ENCODE data around the gene EP400. TPM values are rescaled to one million over a fixed set of nuclear protein-coding genes. Genes with fewer than 3 reads are reported as not detected.

The EP400 gene
- total RNA-seq, 1 donor: 14.7 TPM

- TF ChIP-seq, protein P1, sequence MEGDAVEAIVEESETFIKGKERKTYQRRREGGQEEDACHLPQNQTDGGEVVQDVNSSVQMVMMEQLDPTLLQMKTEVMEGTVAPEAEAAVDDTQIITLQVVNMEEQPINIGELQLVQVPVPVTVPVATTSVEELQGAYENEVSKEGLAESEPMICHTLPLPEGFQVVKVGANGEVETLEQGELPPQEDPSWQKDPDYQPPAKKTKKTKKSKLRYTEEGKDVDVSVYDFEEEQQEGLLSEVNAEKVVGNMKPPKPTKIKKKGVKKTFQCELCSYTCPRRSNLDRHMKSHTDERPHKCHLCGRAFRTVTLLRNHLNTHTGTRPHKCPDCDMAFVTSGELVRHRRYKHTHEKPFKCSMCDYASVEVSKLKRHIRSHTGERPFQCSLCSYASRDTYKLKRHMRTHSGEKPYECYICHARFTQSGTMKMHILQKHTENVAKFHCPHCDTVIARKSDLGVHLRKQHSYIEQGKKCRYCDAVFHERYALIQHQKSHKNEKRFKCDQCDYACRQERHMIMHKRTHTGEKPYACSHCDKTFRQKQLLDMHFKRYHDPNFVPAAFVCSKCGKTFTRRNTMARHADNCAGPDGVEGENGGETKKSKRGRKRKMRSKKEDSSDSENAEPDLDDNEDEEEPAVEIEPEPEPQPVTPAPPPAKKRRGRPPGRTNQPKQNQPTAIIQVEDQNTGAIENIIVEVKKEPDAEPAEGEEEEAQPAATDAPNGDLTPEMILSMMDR (IDR thresholded peaks at IDR 0.05; ENCODE audit: insufficient read depth, low read length): no peak
- no peak for DNase-seq (ENCODE audit: low read depth)
- no peak overlapping the region for H3K4me3 ChIP-seq (ENCODE audit: low read depth, low read length)
Measured at GRCh38 chr12:132070298-132070697, 120.6 kb downstream of the EP400 start.

- TF ChIP-seq, protein P1 (IDR thresholded peaks at IDR 0.05; ENCODE audit: insufficient read depth, low read length): no peak
- no peak for DNase-seq (ENCODE audit: low read depth)
- H3K4me3 ChIP-seq (ENCODE audit: low read depth, low read length): no peak overlapping the region
Measured at GRCh38 chr12:132071040-132071810, 121.5 kb downstream of the EP400 start.

GRCh38 chr12:132071830-132072384, 122.2 kb downstream of the EP400 start:
- no peak for DNase-seq (ENCODE audit: low read depth)
- no peak overlapping the region for H3K4me3 ChIP-seq (ENCODE audit: low read depth, low read length)
- TF ChIP-seq, protein P1 (IDR thresholded peaks at IDR 0.05; ENCODE audit: insufficient read depth, low read length): no peak

- no peak for DNase-seq (ENCODE audit: low read depth)
- no peak overlapping the region for H3K4me3 ChIP-seq (ENCODE audit: low read depth, low read length)
- TF ChIP-seq, protein P1 (IDR thresholded peaks at IDR 0.05; ENCODE audit: insufficient read depth, low read length): no peak
Measured at GRCh38 chr12:132074216-132074615, 124.5 kb downstream of the EP400 start.

DNA sequence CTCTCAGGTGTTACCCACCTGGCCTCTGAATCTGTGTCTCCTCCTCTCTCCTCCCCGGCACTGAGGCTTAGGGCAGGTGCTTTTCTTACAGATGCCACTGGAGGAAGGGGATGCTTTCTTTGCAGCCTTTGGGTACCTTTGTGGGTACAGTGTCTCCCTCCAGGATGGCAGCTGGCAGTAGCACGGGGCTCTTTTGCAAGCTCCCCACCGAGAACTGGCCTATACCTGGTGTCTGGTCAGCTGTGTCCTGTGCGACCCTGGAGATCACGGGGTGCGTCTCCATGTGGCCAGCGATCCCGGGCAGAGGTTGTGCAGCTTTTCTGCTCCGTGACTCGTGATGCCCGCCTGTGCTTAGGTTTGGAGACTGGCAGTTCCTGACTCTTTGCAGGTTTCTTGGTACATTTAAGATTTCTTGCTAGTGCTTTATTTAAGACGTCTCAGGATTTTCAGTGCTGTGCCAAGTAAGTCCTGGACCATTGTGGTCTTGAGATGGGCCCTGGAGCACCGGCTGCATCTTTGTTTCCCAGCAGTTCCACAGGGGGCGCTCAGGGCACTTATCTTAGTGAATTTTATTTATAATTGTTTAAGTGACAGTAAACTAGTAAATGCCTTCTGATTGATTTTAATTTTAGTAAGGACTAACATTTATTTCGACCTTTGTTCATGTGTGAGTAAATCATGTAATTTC, 125.4 kb downstream of the EP400 start:
- no peak overlapping the region for H3K4me3 ChIP-seq (ENCODE audit: low read depth, low read length)
- TF ChIP-seq, protein P1 (IDR thresholded peaks at IDR 0.05; ENCODE audit: insufficient read depth, low read length): peak; percentile 19
- DNase-seq (ENCODE audit: low read depth): no peak

DNA sequence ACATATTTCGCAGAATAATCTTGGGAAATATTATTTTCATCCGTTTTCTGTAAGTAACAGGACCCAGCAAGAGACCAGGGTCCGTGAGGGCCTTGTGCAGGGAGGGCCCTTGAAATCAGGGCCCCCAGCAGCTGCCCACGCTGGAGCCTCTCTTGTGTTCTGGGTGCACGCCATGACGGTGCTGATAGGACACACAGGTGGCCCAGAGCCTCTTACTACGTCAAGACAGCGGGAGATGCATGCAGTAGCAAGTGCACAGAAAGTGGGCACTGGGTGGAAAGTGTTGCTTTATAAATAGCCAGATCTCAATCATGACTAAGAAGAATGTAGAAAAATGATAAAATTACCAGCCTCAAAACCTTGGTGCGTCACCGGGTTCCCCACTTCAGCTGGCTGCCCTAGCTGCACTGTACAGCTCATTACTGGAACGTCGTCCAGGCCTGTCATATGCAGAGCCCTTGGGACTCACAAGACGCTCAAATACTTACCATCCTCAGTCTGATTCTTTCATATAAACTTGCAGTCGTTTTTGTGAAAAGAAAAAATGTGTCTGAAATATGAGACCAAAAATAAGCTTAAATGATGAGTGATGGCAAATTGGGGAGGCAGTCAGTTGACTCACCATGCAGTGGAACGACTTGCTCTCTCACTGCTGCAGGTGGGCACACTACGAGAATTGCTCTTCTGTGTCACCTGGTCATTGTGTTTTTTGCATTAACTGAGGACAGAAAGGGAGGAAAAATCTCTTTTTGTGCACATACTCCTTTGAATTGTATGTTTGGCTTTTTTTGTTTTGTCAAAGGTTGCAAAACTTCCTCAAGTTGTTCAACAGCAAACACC, 126.2 kb downstream of the EP400 start:
- no peak for DNase-seq (ENCODE audit: low read depth)
- no peak overlapping the region for H3K4me3 ChIP-seq (ENCODE audit: low read depth, low read length)
- TF ChIP-seq, protein P1 (IDR thresholded peaks at IDR 0.05; ENCODE audit: insufficient read depth, low read length): no peak
